Left lung (tissue), 10 donors: ENCODE results near the gene KCTD10. TPM values are rescaled to one million over a fixed set of nuclear protein-coding genes. Genes with fewer than 3 reads are reported as not detected.
"Not testable (repeated sequence)": the region's sequence is repeated elsewhere in the genome, so short reads cannot be mapped to it uniquely, and the experiment has no call there.

ENCODE experiments used
- ATAC-seq: fragments of 200-7000 bp; cut with Tn5 transposase; one replicate; pipeline ENCODE4 v1.9.1; 2020; ENCODE audit warnings: moderate library complexity
- DNase-seq, 4 donors: peaks; one replicate each; pipeline ENCODE4 v3.0.0-alpha.2; 2013 to 2020
- H3K27ac ChIP-seq, 2 donors: fragments of 200-600 bp; sonication (generic) in 1 of 2; one replicate each; pipeline versions ENCODE4 v1.5.0 to v1.8.0; 2020 to 2021
- H3K27me3 ChIP-seq, 2 donors: fragments of 200-600 bp; sonication (generic) in 1 of 2; one replicate each; pipeline versions ENCODE4 v1.5.0 to v1.8.0; 2020 to 2021
- H3K36me3 ChIP-seq, 2 donors: fragments of 200-600 bp; sonication (generic) in 1 of 2; one replicate each; pipeline versions ENCODE4 v1.5.0 to v1.8.0; 2020 to 2021
- H3K4me1 ChIP-seq, 2 donors: fragments of 200-600 bp; one replicate each; pipeline ENCODE4 v1.8.0; 2021
- H3K4me3 ChIP-seq, 2 donors: fragments of 200-600 bp; sonication (generic) in 1 of 2; one replicate each; pipeline versions ENCODE4 v1.5.0 to v1.8.0; 2020 to 2021; ENCODE audit warnings: mild to moderate bottlenecking in 1 of 2
- H3K9me3 ChIP-seq, 2 donors: fragments of 200-600 bp; sonication (generic) in 1 of 2; one replicate each; pipeline versions ENCODE4 v1.5.0 to v1.8.0; 2020 to 2021
- intact Hi-C, 2 donors: fragments of 100-400 bp; cut with DNase I; formaldehyde crosslinking; loops; one replicate each; pipeline versions ENCODE4 v1.11.2 to v1.14.2; 2022
- polyA plus RNA-seq, 6 donors: library from polyadenylated mRNA; unstranded; fragments of 120-200 nt; gene quantifications; one replicate each; pipeline ENCODE4 v1.2.1, GENCODE V29; 2013; ENCODE audit not compliant: insufficient read length in 6 of 6
- total RNA-seq, 2 donors: library from RNA; stranded (reverse); fragmentation: NEBNext Ultra II Directional; extraction: Animal tissue kit (Norgen Biotek cat#: 25700); gene quantifications; one replicate each; pipeline ENCODE4 v1.2.1, GENCODE V29; 2021
- TF ChIP-seq, protein P1 (sequence below), 2 donors: fragments of 200-600 bp; sonication (generic) in 1 of 2; IDR thresholded peaks; one replicate each; pipeline versions ENCODE4 v1.5.0 to v1.8.0; 2021; ENCODE audit warnings: antibody characterized with exemption in 2 of 2
- donor health status: DM: no; HTN: yes; CAD: no.
- donor health status: DM: no; HTN: no; CAD: no.

The KCTD10 gene
- total and polyA plus RNA-seq, 8 donors = 42.7 to 68.2 (median 49.7) TPM

DNA sequence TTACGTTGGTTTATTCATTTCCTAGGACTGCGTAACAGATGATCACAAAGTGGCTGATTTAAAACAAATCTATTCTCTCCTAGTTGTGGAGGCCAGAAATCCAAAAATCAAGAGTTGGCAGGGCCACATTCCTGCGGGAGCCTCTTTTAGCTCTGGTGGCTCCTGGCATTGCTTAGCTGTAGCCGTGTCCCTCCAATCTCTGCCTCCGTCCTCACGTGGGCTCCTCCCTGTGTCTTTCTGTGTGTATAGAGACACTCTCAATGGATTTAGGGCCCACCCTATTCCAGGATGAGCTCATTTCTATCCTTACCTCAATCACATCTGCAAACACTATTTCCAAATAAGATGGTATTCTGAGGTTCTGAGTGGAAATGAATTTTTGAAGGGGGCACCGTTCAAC lies 42.5 kb downstream of the KCTD10 start:
- Histone ChIP-seq H3K27ac (no peak overlapping the region), H3K9me3 (no peaks in the 10 kb centered on the region), H3K27me3 (no peaks in the 10 kb centered on the region), H3K4me1 (no peaks in the 10 kb centered on the region), H3K36me3 (no peaks in the 10 kb centered on the region), H3K4me3 (no peak overlapping the region)
- TF ChIP-seq, protein P1, sequence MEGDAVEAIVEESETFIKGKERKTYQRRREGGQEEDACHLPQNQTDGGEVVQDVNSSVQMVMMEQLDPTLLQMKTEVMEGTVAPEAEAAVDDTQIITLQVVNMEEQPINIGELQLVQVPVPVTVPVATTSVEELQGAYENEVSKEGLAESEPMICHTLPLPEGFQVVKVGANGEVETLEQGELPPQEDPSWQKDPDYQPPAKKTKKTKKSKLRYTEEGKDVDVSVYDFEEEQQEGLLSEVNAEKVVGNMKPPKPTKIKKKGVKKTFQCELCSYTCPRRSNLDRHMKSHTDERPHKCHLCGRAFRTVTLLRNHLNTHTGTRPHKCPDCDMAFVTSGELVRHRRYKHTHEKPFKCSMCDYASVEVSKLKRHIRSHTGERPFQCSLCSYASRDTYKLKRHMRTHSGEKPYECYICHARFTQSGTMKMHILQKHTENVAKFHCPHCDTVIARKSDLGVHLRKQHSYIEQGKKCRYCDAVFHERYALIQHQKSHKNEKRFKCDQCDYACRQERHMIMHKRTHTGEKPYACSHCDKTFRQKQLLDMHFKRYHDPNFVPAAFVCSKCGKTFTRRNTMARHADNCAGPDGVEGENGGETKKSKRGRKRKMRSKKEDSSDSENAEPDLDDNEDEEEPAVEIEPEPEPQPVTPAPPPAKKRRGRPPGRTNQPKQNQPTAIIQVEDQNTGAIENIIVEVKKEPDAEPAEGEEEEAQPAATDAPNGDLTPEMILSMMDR (IDR thresholded peaks at IDR 0.05) = no peak
- intact Hi-C loops = no loop called here
- no peak for DNase-seq
- no peak for ATAC-seq

DNA sequence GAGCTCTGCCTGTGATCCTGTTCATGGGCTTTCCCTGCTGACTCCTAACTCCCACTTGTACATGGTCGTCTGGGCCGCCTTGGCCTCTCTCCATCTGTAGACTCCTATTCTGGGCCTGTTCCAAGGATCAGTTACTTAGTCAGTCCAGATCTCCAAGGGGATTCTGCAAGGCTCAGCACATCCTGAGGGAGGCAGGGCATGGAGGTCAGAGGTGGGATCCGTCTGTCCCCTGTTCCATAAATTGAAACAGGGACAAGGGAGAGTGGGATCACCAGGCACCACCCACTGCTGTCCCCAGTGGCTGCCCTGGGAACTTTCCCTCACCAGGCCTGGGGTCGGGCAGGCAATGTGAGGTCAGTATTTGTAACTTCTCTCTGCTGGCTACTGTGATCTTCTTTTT lies 43.5 kb downstream of the KCTD10 start:
- ATAC-seq (peak; percentile 39), DNase-seq (no peak)
- no peaks in the 10 kb centered on the region for H3K9me3 ChIP-seq
- TF ChIP-seq, protein P1 (IDR thresholded peaks at IDR 0.05) = no peak
- intact Hi-C loops = loop anchor here in 1 of 2 donors (2.0 kb wide), 1 partner anchor 43 kb away; the partner anchor contains the start of genes KCTD10 and UBE3B
- no peaks in the 10 kb centered on the region for H3K36me3 ChIP-seq
- H3K4me1 ChIP-seq = no peaks in the 10 kb centered on the region
- no peaks in the 10 kb centered on the region for H3K27me3 ChIP-seq
- H3K27ac ChIP-seq = no peak overlapping the region
- no peak overlapping the region for H3K4me3 ChIP-seq

- no peaks in the 10 kb centered on the region for H3K27me3 ChIP-seq
- no peaks in the 10 kb centered on the region for H3K36me3 ChIP-seq
- no peak overlapping the region for H3K4me3 ChIP-seq
- intact Hi-C loops = loop anchor here in 1 of 2 donors (2.0 kb wide), 1 partner anchor 44 kb away; the partner anchor contains the start of genes KCTD10 and UBE3B
- no peak overlapping the region for H3K27ac ChIP-seq
- no peaks in the 10 kb centered on the region for H3K4me1 ChIP-seq
- no peaks in the 10 kb centered on the region for H3K9me3 ChIP-seq
- TF ChIP-seq, protein P1 (IDR thresholded peaks at IDR 0.05) = peak; percentile 77 to 80
- DNase-seq (peak; percentile 29 to 95 (median 79)), ATAC-seq (peak; percentile 92)
These were observed 44.2 kb downstream of the KCTD10 start for GRCh38 chr12:109432842-109433304.

GRCh38 chr12:109432431-109432830 lies 44.7 kb downstream of the KCTD10 start:
- TF ChIP-seq, protein P1 (IDR thresholded peaks at IDR 0.05) = no peak
- no peak overlapping the region for H3K27ac ChIP-seq
- DNase-seq = no peak
- no peaks in the 10 kb centered on the region for H3K9me3 ChIP-seq
- H3K36me3 ChIP-seq = no peaks in the 10 kb centered on the region
- H3K4me1 ChIP-seq = no peaks in the 10 kb centered on the region
- intact Hi-C loops = loop anchor here in 1 of 2 donors (2.0 kb wide), 1 partner anchor 44 kb away; the partner anchor contains the start of genes KCTD10 and UBE3B
- no peak for ATAC-seq
- H3K4me3 ChIP-seq = no peak overlapping the region
- no peaks in the 10 kb centered on the region for H3K27me3 ChIP-seq

- Histone ChIP-seq H3K27ac (no peak overlapping the region), H3K4me3 (no peak overlapping the region), H3K27me3 (no peaks in the 10 kb centered on the region), H3K36me3 (no peaks in the 10 kb centered on the region), H3K9me3 (no peaks in the 10 kb centered on the region), H3K4me1 (no peaks in the 10 kb centered on the region)
- ATAC-seq (no peak), DNase-seq (no peak)
- TF ChIP-seq, protein P1 (IDR thresholded peaks at IDR 0.05) = no peak
- intact Hi-C loops = no loop called here
These were observed 46.9 kb downstream of the KCTD10 start for GRCh38 chr12:109430244-109430643.

- H3K9me3 ChIP-seq, H3K27me3 ChIP-seq, DNase-seq, H3K36me3 ChIP-seq, H3K4me3 ChIP-seq, intact Hi-C loops, ATAC-seq, H3K4me1 ChIP-seq, H3K27ac ChIP-seq: not testable (repeated sequence)
These were observed 48.3 kb downstream of the KCTD10 start for GRCh38 chr12:109428804-109429203.
